HG03103 (cell line): Measurements from ENCODE around the gene DGKH.
"Not testable (repeated sequence)": the region's sequence is repeated elsewhere in the genome, so short reads cannot be mapped to it uniquely, and the experiment has no call there.

Source experiments
- ATAC-seq: cut with Tn5 transposase; IDR thresholded peaks from one replicate; pipeline ENCODE4 v1.9.1; 2021; ENCODE audit warnings: low read depth; ENCODE audit not compliant: unreplicated experiment

The DGKH gene

GRCh38 chr13:42041011-42041683 is 7.3 kb upstream of the DGKH start:
- no peak for ATAC-seq

GRCh38 chr13:42041684-42042035 is 6.8 kb upstream of the DGKH start:
- ATAC-seq = no peak

- ATAC-seq = no peak
Measured at GRCh38 chr13:42043676-42044075, 4.8 kb upstream of the DGKH start.

- no peak for ATAC-seq
Measured at GRCh38 chr13:42046448-42046847, 2.0 kb upstream of the DGKH start.

GRCh38 chr13:42047561-42048341 is 697 bp upstream of the DGKH start:
- peak; percentile 22 for ATAC-seq

GRCh38 chr13:42048684-42049453 is 421 bp downstream of the DGKH start:
- peak; percentile 33 for ATAC-seq

GRCh38 chr13:42049454-42049813 is 986 bp downstream of the DGKH start:
- no peak for ATAC-seq

- no peak for ATAC-seq
Measured at GRCh38 chr13:42054798-42055499, 6.5 kb downstream of the DGKH start.

GRCh38 chr13:42055500-42056085 is 7.1 kb downstream of the DGKH start:
- no peak for ATAC-seq

GRCh38 chr13:42056146-42056545 is 7.7 kb downstream of the DGKH start:
- no peak for ATAC-seq

- ATAC-seq = no peak
Measured at GRCh38 chr13:42056583-42056982, 8.1 kb downstream of the DGKH start.

GRCh38 chr13:42057918-42058530 is 9.6 kb downstream of the DGKH start:
- no peak for ATAC-seq

- ATAC-seq = no peak
Measured at GRCh38 chr13:42061943-42062342, 13.5 kb downstream of the DGKH start.

- ATAC-seq = no peak
Measured at GRCh38 chr13:42063105-42063504, 14.7 kb downstream of the DGKH start.

GRCh38 chr13:42064259-42064658 is 15.8 kb downstream of the DGKH start:
- ATAC-seq = no peak

GRCh38 chr13:42064966-42065365 is 16.5 kb downstream of the DGKH start:
- no peak for ATAC-seq

- ATAC-seq = no peak
Measured at GRCh38 chr13:42065414-42065813, 17.0 kb downstream of the DGKH start.

- ATAC-seq = no peak
Measured at GRCh38 chr13:42066542-42066941, 18.1 kb downstream of the DGKH start.

- no peak for ATAC-seq
Measured at GRCh38 chr13:42068886-42069285, 20.4 kb downstream of the DGKH start.

- ATAC-seq = not testable (repeated sequence)
Measured at GRCh38 chr13:42070599-42070998, 22.2 kb downstream of the DGKH start.
